ENCODE data around the gene SEC14L6.

The SEC14L6 gene

GRCh38 chr22:30531651-30532608 is 14.6 kb downstream of the SEC14L6 start:
- DNase-seq: no peak

GRCh38 chr22:30526656-30527055 is 19.9 kb downstream of the SEC14L6 start:
- DNase-seq: no peak

GRCh38 chr22:30523646-30524489 is 22.7 kb downstream of the SEC14L6 start:
- DNase-seq: no peak

- no peak for DNase-seq
These were observed 25.0 kb downstream of the SEC14L6 start for GRCh38 chr22:30521368-30522156.

- DNase-seq: no peak
These were observed 26.6 kb downstream of the SEC14L6 start for GRCh38 chr22:30519842-30520425.

- DNase-seq: no peak
These were observed 29.8 kb downstream of the SEC14L6 start for GRCh38 chr22:30516731-30517130.

GRCh38 chr22:30516273-30516672 is 30.3 kb downstream of the SEC14L6 start:
- DNase-seq: no peak

- no peak for DNase-seq
These were observed 32.3 kb downstream of the SEC14L6 start for GRCh38 chr22:30514252-30514651.

- DNase-seq: no peak
These were observed 33.1 kb downstream of the SEC14L6 start for GRCh38 chr22:30513462-30513861.

- DNase-seq: no peak
These were observed 34.6 kb downstream of the SEC14L6 start for GRCh38 chr22:30511911-30512310.

- no peak for DNase-seq
These were observed 35.4 kb downstream of the SEC14L6 start for GRCh38 chr22:30511109-30511508.

GRCh38 chr22:30508216-30508615 is 38.3 kb downstream of the SEC14L6 start:
- no peak for DNase-seq

GRCh38 chr22:30507670-30508069 is 38.9 kb downstream of the SEC14L6 start:
- no peak for DNase-seq

- no peak for DNase-seq
These were observed 40.0 kb downstream of the SEC14L6 start for GRCh38 chr22:30506507-30506968.

GRCh38 chr22:30503551-30503950 is 43.0 kb downstream of the SEC14L6 start:
- DNase-seq: no peak

GRCh38 chr22:30502911-30503310 is 43.6 kb downstream of the SEC14L6 start:
- DNase-seq: no peak

GRCh38 chr22:30502153-30502552 is 44.4 kb downstream of the SEC14L6 start:
- DNase-seq: no peak

- DNase-seq: no peak
These were observed 45.9 kb downstream of the SEC14L6 start for GRCh38 chr22:30500628-30501027.

GRCh38 chr22:30497466-30498150 is 48.9 kb downstream of the SEC14L6 start:
- DNase-seq: no peak

GRCh38 chr22:30495041-30495784 is 51.3 kb downstream of the SEC14L6 start:
- no peak for DNase-seq

- no peak for DNase-seq
These were observed 54.4 kb downstream of the SEC14L6 start for GRCh38 chr22:30492144-30492543.
